RPMI8226 (cell line): ENCODE measurements around the gene VPS37C.
A peak's percentile ranks its signal among the peaks of the same experiment; 100 is the strongest.
"Not testable (repeated sequence)": the region's sequence is repeated elsewhere in the genome, so short reads cannot be mapped to it uniquely, and the experiment has no call there.

Experiments used
- DNase-seq: peaks from one replicate; pipeline ENCODE4 v3.0.0-alpha.2; 2015

Gene VPS37C

DNA sequence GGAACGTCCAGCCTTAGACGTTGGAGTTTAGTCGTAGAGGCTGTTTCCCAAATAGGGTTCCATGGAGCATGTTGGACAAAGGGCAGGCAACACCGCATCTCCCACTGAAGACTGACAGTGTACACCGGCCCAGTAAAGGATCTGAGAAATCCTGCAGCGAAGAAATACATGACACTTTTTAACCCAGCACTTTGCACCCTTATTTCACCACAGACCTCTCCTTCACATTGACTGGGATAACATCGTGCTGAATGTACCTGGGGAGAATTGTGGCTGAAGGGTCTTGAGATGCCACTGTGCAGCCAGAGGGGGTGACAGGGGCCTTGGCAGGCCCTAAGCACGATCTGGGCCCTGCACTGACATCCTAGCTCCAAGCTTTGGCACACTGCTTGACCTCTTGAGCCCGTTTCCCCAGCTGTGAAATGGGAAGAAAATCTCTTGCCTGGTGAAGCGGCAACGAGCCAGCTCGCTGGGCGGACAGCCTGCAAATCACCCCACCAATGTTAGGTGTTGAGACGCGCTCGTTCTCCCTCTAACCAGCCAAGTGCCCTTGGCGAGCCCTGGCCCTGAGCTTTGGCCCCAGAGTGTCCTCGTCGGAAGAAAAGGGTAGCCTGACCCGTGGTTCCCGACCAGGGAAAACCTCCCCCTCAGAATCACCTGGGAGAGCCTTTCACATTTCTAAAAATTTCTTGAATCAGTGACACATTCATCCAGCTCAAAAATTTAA is 45.6 kb downstream of the VPS37C start:
- no peak for DNase-seq

DNA sequence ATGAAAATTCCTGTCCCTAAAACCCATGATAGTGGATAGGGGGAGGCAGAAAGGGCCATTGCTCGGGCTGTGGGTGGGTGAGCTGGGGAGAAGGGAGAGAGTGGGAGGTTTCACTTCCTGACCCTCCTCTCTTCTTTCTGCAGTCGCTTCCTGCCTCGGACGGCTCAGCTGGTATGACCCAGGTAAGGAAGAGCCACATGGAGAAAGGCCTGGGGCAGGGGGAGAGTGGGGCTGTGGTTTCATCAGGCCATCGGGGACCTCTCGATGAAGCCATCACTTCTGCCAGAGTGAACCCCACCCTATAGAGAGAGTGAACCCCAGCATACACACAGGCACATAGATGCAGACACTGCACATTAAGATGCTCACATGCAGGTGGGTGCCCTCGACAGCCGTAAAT is 46.3 kb downstream of the VPS37C start:
- no peak for DNase-seq

DNA sequence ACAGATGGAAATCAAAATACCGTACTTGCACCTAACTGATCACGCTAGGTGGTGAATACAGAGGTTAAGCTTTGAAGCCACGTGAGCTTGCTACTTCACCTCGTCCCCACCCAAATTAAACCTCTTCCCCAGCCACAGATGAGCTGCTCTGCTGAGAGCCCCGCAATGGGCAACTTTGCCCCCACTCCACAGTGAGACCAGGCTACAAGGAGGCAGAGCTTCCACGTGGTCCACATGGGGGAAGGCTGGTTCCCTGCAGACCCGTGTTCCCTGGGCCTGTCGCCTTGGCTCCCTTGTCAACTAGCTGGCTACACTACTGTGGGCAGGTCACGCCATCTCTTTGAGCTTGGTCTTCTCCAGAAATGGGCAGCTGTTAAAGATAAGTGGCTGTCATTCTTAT is 48.0 kb downstream of the VPS37C start:
- no peak for DNase-seq

DNA sequence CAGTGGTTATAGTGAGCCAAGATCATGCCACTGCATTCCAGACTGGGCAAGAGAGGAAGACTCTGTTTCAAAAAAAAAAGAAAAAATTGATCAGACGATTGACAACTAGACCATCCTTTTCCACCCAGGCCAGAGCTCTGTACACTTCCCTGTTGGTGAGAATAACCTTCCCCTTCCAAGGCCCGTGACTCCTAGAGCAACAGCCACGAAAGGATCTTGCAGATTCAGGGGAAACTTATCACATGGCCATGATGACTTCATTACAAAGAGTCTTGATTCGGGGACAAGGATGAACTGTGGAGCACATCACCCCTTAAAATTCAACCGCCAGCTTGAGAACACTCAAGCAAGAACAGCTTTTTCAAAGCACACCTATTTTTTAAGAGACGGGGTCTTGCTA is 48.7 kb downstream of the VPS37C start:
- no peak for DNase-seq

DNA sequence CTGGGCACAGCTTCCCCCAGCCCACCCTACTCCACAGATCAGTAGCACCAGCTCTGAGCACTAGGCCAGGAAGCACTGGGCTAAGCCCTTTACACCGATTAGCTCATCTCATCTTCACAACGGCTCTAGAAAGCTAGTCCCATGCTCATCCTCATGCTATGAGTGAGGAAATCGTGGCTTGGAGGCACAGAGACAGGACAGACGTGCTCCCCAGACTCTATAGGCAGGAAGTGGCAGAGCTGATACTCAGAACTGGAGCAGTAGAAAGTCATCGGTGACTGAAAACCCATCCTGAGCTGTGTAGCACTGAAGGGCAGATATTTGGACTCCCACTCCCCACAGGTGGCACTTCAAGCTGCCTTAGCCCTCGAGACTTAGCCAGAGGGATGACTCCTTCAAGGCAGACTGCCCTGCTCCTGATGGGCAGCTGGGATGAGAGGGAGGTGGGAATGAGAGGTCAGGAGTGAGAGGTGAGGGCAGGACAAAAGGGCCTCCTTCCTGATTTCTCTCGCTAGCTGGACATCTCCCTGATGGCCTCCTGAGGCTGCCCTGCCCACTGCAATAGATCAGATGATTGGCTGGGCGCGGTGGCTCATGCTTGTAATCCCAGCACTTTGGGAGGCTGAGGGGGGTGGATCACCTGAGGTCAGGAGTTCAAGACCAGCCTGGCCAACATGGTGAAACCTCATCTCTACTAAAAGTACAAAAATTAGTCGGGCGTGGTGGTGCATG is 49.3 kb downstream of the VPS37C start:
- no peak for DNase-seq

DNA sequence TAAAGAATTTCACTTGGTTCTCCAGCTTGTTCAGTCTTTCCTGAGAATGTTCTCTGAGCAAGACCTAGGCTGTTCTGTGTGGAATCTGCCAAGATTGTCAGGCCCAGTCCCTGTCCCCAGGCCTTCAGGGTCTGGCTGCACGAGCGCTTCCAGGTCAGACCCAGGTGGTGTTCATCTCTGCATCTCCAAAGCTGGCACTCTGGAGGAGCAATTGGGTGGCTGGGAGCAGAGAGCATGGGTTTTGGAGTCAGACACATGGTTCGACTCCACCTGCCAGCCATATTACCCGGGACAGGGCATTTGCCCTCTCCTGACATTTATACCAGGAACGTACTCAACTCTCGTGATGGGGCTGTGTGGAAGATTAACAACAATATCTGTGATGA is 50.2 kb downstream of the VPS37C start:
- no peak for DNase-seq

DNA sequence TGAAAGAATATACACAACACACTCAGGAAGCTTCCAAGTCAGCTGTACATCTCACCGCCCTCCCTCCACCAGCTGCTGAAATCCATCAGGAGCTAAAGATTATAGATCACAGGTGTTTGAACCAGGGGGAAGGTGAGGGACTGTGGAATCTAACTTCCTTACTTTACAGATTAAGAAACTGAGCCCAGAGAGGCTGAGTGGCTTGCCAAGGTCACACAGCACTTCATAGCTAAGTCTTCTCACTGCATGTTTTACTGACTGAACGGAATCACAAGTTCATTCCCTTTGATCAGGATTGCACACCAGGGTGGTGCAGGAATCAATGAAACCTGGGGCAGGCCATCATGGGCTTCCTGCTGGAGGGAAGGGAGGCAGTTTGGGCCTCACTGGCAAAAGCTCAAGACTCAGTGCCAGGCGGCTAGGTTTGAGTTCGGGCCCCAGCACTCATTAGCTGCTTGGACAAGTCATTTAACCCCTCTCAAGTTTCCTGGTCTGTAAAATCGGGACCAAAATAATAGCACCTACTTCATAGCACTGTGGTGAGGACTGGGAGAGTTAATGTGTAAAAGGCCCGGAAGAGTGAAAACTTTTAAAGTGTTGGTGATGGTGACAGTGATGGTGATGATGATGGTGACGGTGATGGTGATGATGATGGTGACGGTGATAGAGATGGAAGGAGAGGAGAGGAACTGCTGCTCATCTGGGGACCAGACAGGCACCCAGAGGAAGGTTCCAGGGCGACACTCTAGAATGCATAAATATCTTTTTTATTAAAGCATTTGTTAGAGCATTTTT is 50.8 kb downstream of the VPS37C start:
- DNase-seq, result no peak

DNA sequence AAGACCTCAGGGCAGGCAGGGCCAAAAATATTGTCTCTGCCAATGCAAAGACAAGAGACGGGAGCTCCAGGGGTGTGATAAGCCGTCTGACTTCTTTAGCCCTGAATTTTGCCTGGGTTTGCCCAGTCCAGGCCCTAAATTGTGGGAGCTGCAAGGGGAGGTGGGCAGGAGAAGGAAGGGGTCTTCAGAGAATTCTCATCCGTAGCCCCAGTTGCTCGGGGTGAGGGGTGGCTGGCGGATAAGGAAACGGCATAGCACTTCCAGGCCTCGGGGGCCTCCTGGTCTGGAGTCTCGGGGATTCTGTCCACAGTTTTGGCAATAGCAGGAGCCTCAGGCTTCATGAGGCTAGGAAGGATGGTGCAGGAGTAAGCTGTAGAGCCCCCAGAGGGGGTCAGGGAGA is 51.6 kb downstream of the VPS37C start:
- DNase-seq, result no peak

DNA sequence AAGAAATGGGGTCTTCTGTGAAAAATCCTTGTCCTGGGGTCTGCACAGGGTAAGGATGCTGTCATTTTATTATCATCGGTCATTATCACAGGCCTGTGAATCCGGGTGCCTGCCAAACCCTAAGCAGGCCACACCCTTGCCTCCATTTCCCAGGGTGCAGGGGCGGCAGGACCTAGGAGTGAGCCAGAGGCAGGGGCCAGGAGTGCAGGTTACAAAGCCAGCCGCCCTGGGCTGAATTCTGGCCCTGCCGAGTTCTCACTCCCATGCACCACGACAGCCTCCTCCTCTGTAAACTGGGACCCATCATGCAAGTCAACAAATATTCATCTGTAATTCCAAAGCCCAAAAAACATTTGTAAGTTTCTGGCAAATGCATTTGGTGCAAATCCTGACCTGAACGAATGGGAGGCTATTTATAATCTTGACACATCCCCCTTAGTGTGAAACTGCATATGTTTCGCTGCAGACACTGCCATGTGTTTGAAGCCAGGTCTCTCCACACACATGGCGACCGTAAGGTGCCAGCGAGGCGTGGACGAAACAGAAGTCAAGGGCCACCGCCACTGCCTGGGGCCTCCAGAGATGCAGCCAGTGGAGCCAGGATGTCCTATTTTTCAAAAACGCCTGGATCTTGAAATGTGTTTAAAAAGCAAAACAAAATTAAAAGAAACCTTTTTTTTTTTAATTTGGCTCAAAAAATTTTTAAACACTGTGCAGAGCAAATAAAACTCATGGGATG is 52.2 kb downstream of the VPS37C start:
- DNase-seq, result no peak

DNA sequence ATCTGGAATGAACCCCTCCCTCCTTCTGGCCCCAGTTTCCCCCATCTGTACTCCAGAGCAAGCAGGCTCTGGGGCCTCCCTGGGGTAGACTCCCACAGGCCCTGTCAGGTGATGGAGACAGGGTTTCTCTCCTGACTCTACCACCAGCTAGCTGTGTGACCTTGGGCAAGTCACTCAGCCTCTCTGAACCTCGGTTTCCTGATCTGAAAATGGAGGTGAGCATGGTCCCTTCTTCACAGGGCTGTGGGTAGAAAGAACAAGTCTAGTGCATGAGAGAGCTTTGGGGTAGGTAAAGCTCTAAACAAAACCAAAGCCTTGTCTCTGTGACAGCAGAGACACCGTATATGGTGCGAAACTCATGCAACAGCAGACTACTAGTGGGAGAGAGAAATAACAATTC is 53.3 kb downstream of the VPS37C start:
- no peak for DNase-seq

DNA sequence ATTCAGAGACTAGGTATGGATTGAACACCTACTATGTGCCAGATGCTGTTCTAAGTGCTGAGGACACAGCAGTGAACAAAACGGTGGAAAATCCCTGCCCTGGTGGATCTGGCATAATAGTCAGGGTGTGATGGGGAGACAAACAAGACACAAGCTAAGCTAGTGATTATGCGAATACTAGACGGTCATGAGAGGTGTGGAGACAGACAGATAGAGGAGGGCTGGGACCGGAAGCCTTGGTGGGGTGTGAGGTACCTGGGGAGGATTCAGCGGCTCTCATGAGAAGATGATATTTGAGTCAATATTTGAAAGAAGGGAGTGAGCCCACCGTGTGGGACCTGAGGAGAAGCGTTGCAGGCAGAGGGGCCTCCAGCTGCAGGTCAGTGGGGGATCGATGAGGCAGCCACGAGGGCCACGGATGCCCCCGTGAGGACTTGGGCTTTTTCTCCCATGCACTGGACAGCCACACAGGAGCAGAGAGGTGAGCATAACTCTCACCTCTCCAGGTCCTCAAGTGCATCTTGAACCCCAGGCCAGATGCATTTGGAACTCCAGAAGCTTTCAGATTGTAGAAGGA is 54.2 kb downstream of the VPS37C start:
- DNase-seq, result no peak

DNA sequence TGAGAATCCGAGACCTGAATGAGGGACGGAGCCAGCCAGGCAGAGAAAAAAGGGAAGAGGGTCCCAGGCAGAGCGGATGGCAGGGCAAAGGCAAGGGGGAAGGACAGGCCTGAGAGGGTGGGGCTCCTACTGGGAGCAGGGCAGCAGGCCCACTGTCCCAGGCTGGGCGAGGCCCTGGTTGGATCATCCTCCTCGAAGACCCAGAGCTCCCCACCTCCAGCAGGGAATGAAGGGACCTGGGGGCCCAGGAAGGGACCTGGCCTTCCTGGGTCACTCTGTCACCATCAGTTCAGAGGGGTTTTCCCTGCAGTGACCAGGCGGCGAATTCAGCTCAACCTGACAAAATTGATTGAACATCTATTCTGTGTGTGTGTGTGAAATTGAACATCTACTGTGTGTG is 54.9 kb downstream of the VPS37C start:
- no peak for DNase-seq

DNA sequence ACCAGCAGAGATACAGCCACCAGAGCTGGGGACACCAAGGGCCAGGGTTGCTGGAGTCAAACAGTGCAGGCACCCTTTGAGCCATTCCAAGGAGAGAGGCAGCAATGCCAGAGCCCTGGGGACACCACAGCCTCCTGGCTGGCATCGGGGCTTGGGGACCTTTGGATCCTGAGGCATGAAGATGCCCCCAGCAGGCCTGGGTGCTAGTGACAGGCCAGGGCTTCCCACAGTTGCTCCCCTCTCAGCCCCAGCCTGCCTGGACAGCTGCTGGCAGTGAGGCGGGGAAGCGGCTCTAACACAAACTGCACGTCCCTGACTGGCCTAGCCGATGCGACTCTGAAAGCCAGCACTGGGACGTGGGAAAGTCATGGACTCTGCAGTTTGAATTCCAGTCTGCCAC is 56.3 kb downstream of the VPS37C start:
- no peak for DNase-seq

DNA sequence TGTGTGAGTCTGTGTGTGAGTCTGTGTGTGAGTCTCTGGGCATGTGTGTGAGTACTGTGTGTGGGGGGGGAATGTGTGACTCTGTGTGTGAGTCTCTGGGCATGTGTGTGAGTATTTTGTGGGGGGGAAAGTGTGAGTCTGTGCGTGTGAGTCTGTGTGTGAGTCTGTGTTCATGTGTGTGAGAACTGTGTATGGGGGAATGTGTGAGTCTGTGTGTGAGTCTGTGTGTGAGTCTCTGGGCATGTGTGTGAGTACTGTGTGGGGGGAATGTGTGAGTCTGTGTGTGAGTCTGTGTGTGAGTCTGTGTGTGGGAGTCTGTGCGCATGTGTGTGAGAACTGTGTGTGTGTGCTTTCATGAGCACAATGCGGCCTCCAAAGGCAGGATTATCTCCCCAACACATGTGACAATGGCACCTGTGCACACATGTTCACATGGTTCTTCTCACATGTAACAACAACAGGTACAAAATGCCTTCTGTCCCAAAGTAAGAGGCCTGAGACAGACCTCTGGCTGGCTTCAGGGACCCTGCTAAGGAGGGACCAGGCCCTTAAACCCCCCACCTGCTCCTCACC is 57.3 kb downstream of the VPS37C start:
- DNase-seq, result no peak

DNA sequence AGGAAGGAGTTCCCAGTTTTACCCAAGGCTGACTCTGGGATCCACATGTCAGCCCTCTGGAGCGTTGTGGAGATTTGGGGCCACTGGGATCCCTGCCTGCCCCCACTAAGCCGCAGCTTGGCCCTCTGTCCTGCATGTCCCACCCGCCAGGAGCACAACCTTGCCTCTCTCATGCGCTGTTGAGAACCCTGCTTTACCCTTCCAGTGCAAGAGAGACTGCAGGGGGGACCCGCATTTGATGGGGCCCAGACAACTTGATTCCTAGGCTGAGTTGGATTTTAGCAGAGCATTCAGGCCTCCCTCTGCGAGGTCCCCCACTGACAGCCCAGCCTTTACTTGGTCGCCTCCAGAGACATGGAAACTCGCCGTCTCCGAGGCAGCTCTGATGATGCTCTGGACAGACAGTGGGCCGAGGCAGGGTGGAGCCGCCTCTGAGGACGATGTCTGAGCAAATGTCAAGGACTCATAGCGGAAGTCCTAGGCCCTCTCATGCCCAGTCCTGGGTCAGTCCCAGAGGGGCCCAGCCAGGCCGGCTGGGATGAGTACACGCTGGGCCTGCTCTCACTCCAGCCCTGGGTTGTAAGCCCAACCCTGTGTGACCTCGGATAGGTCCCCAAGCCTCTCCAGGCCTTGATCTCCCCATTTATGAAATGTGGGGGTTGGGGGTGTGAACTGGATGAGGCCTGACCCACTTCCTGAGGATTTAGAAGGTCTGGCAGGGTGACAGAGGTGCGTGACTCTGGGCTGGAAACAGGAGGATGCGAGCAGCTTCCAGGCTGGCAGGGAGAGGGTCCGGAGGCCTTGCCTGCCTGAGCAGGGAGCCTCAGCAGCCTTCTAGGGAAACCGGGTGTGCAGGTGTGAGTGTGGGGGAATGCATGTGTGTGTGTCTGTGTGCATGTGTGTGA is 58.3 kb downstream of the VPS37C start:
- DNase-seq, result no peak

DNA sequence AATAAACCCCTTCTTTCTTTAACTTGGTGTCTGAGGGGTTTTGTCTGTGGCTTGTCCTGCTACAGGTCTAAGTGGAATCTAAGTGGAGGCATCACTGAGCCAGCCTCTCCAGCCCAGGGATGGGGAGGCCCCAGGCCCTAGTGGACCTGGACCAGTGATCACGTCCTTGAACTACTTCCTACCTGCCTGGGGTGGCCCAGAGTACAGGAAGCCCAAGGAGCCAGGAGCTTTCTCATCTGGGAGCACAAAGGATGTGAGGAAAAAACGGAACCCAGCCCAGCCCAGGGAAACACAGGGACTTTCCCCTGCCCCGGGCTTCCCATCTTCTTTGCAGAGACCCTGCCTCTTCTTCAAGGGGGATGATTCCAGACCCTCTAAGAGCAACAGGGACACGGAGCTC is 62.4 kb downstream of the VPS37C start:
- no peak for DNase-seq

DNA sequence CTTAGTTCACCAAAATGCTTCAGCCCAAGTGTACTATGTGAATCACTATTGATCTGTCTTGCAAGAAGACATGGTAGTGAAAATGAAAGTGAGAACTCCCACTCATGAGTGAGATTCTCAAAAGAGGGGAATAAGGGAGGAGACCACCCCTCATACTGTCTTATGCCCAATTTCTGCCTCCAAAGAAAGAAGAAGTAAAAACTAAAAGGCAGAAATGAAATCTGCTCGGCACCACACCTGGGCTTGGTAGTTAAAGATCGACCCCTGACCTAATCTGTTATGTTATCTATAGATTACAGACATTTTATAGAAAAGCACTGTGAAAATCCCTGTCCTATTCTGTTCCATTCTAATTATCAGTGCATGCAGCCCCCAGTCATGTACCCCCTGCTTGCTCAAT is 63.0 kb downstream of the VPS37C start:
- DNase-seq, result not testable (repeated sequence)

DNA sequence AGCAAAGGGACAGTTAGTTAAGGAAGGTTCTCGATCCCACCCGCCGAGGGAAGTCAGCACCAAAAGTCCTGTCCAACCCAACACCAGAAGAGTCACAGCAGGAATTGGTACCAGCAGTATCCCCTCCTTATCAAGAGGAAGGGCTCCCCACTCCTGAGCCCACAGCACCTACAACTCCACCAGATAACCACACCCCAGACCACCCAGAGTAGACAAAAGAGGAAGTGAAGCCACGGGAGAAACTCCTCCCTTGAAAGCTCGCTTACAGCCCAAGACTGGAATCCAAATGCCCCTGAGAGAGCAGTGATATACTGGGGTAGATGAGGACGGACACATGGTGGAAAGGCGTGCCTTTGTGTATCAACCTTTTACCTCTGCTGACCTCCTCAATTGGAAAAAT is 66.2 kb downstream of the VPS37C start:
- DNase-seq, result peak; percentile 57

DNA sequence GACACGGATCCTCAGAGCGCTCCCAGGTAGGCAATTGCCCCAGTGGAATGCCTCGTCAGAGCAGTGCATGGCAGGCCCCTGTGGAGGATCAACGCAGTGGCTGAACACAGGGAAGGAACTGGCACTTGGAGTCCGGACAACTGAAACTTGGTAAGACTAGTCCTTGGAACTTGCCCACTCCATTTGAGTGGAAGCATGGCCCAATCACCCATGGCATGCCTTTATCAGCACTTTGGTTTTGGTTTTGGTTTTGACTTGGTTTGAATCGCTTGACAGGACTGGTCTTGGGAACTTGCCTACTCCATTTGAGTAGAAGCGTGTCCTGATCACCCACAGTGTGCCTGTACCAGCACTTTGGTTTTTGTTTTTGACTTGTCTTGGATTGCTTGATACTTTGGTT is 67.1 kb downstream of the VPS37C start:
- DNase-seq, result not testable (repeated sequence)

DNA sequence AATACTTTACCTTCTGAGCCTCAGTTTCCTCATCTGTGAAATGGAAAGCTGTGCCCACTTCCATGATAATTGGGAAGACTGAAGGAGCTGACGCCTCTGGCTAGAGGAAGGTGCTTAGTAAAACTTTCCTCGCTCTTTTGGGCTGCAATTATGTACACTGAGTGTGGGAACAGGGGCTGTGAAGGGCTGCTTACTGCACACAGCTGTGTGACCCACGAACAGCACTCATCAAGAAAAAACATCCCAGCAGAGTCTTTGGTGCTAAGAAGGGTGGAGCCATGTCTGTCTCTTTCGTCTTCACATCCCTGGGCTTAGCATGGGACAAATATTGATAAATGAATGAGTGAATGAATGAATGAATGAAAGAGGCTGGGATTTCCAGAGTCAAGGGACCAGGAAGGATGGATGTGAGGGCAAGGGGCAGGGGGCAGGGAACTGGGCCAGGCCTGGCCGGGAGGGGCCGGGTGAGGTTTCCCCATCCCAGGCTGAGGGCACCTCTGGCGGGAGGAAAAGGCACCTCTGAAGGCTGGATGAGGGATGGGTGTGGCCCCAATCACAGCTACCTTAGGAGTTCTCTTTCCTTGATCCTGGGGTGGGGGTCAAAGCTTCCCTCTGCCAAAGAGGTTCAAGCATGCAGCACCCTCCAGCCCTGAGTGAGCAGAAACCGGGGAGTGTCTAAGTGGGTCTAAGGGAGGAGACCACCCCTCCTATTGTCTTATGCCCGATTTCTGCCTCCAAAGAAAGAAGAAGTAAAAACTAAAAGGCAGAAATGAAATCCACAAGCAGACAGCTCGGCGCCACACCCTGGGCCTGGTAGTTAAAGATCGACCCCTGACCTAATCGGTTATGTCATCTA is 68.1 kb downstream of the VPS37C start:
- DNase-seq, result no peak
